Measurements from ENCODE around the gene DLK1.

DLK1 gene

GRCh38 chr14:100778526-100778882 is 51.8 kb downstream of the DLK1 start:
- no peak for DNase-seq

GRCh38 chr14:100778951-100779690 is 52.4 kb downstream of the DLK1 start:
- DNase-seq, result no peak

GRCh38 chr14:100779691-100780080 is 53.0 kb downstream of the DLK1 start:
- DNase-seq, result no peak

- DNase-seq, result no peak
These were observed 53.6 kb downstream of the DLK1 start for GRCh38 chr14:100780246-100780645.

GRCh38 chr14:100780646-100781355 is 54.1 kb downstream of the DLK1 start:
- no peak for DNase-seq

- DNase-seq, result no peak
These were observed 55.3 kb downstream of the DLK1 start for GRCh38 chr14:100781952-100782351.

- DNase-seq, result no peak
These were observed 56.0 kb downstream of the DLK1 start for GRCh38 chr14:100782516-100783320.

- DNase-seq, result no peak
These were observed 57.1 kb downstream of the DLK1 start for GRCh38 chr14:100783630-100784370.

GRCh38 chr14:100784523-100785337 is 58.0 kb downstream of the DLK1 start:
- no peak for DNase-seq

- no peak for DNase-seq
These were observed 58.6 kb downstream of the DLK1 start for GRCh38 chr14:100785338-100785615.

- no peak for DNase-seq
These were observed 58.9 kb downstream of the DLK1 start for GRCh38 chr14:100785626-100786025.

GRCh38 chr14:100786131-100786530 is 59.4 kb downstream of the DLK1 start:
- DNase-seq, result no peak

GRCh38 chr14:100786576-100787219 is 60.0 kb downstream of the DLK1 start:
- no peak for DNase-seq

- DNase-seq, result no peak
These were observed 61.0 kb downstream of the DLK1 start for GRCh38 chr14:100787659-100788058.

Measured in NCI-H2029 (cell line).